Psoas muscle (tissue), 8 donors: ENCODE data around the gene WDR91. TPM values are rescaled to one million over a fixed set of nuclear protein-coding genes. Genes with fewer than 3 reads are reported as not detected.

ENCODE experiments used
- ATAC-seq, 4 donors: fragments of 200-7000 bp; cut with Tn5 transposase; one replicate each; pipeline ENCODE4 v1.9.1; 2020; ENCODE audit warnings: moderate library complexity in 3 of 4, mild to moderate bottlenecking in 2 of 4
- DNase-seq, 2 donors: peaks; one replicate each; pipeline ENCODE4 v3.0.0-alpha.2; 2020
- H3K27ac ChIP-seq: fragments of 200-600 bp; one replicate; pipeline ENCODE4 v1.8.0; 2022
- H3K27me3 ChIP-seq, 3 donors: fragments of 200-600 bp in 1 of 3; one replicate each; pipeline versions ENCODE4 v1.6.1 to v1.8.0; 2013 to 2022; ENCODE audit warnings: low read length in 2 of 3, mild to moderate bottlenecking in 2 of 3, moderate library complexity in 1 of 3; ENCODE audit not compliant: insufficient read depth in 3 of 3
- H3K36me3 ChIP-seq, 2 donors: fragments of 200-600 bp in 1 of 2; one replicate each; pipeline versions ENCODE4 v1.6.1 to v1.8.0; 2013 to 2022; ENCODE audit warnings: low read depth in 1 of 2, mild to moderate bottlenecking in 1 of 2, moderate library complexity in 1 of 2; ENCODE audit not compliant: insufficient read depth in 1 of 2
- H3K4me1 ChIP-seq: fragments of 200-600 bp; one replicate; pipeline ENCODE4 v1.8.0; 2022
- H3K4me3 ChIP-seq: fragments of 200-600 bp; one replicate; pipeline ENCODE4 v1.8.0; 2022; ENCODE audit warnings: mild to moderate bottlenecking
- H3K9me3 ChIP-seq: fragments of 200-600 bp; one replicate; pipeline ENCODE4 v1.8.0; 2022
- CTCF ChIP-seq: fragments of 200-600 bp; IDR thresholded peaks from one replicate; pipeline ENCODE4 v1.8.0; 2022; ENCODE audit warnings: antibody characterized with exemption
- WGBS, 3 donors: extraction: QIAGEN DNeasy Blood & Tissue Kit; methylation state at CpG; one replicate each; pipeline versions ENCODE4 v1.1.6 to v1.1.7; 2013; 5-methylcytosine and 5-hydroxymethylcytosine counted together
- intact Hi-C, 2 donors: fragments of 100-400 bp; cut with DNase I; formaldehyde crosslinking; loops; one replicate each; pipeline versions ENCODE4 v1.11.0 to v1.14.2; 2022
- polyA plus RNA-seq, 3 donors: library from polyadenylated mRNA; stranded (reverse); fragments of 200-250 nt; gene quantifications; one replicate each; pipeline ENCODE4 v1.2.3, GENCODE V29; 2013
- total RNA-seq, 4 donors: library from RNA; stranded (reverse); fragmentation: NEBNext Ultra II Directional in 2 of 4; extraction: Animal tissue kit (Norgen Biotek cat#: 25700) in 2 of 4; gene quantifications; one replicate each; pipeline versions ENCODE4 v1.2.1 to v1.2.4, GENCODE V29; 2021 to 2023
- donor health status: healthy with polysubstance abuse.
- donor health status: DM: no; HTN: no; CAD: no; lungs with moderate emphysema.
- donor health status: Bipolar disorder and iron deficiency.
- donor health status: healthy.
- donor health status: DM: yes; HTN: yes; CAD: no.
- donor health status: DM: no; HTN: no; CAD: no.
- donor health status: DM: no; HTN: no; CAD: no.
- donor health status: DM: yes; HTN: yes; CAD: no.

Gene WDR91
- total and polyA plus RNA-seq, 7 donors = 2.7 to 23.6 (median 4.8) TPM

- Histone ChIP-seq H3K9me3 (peaks cover 16% of the 10 kb centered on the region), H3K36me3 (peaks cover 2 to 100% of the 10 kb centered on the region in 2 donors)
- 91 to 98% (median 93%) methylated on average over 3 of the region's 3 CpGs for WGBS, 3 donors
These were observed 29.9 kb downstream of the WDR91 start for GRCh38 chr7:135181261-135181928.

GRCh38 chr7:135180122-135180521 is 31.2 kb downstream of the WDR91 start:
- intact Hi-C loops = no loop called here

More at GRCh38 chr7:135181261-135181928, 29.9 kb downstream of the WDR91 start:
- H3K27ac ChIP-seq = no peak overlapping the region
- TF ChIP-seq CTCF = no peak
- no peaks in the 10 kb centered on the region for H3K27me3 ChIP-seq
- H3K4me3 ChIP-seq = no peak overlapping the region
- no peaks in the 10 kb centered on the region for H3K4me1 ChIP-seq
- DNase-seq (no peak), ATAC-seq (no peak)
- intact Hi-C loops = no loop called here

GRCh38 chr7:135179321-135179925 is 31.9 kb downstream of the WDR91 start:
- 93 to 96% (median 94%) methylated on average over 8 of the region's 8 CpGs for WGBS, 3 donors
- intact Hi-C loops = loop anchor here in 1 of 2 donors (10.0 kb wide), 1 partner anchor 505 kb away; no protein-coding TSS in a partner anchor
- H3K27me3 ChIP-seq = no peaks in the 10 kb centered on the region

More at GRCh38 chr7:135180122-135180521, 31.2 kb downstream of the WDR91 start:
- no peak for TF ChIP-seq CTCF
- Histone ChIP-seq H3K4me1 (no peaks in the 10 kb centered on the region), H3K27ac (no peak overlapping the region), H3K9me3 (peaks cover 16% of the 10 kb centered on the region), H3K4me3 (no peak overlapping the region), H3K27me3 (no peaks in the 10 kb centered on the region), H3K36me3 (peaks cover 2 to 100% of the 10 kb centered on the region in 2 donors)
- WGBS, 3 donors = 96 to 99% (median 96%) methylated on average over 5 of the region's 5 CpGs
- ATAC-seq (no peak), DNase-seq (no peak)

GRCh38 chr7:135178364-135178763 is 33.0 kb downstream of the WDR91 start:
- H3K27ac ChIP-seq = no peak overlapping the region
- TF ChIP-seq CTCF = no peak
- no peak for DNase-seq
- H3K4me1 ChIP-seq = no peaks in the 10 kb centered on the region
- peak in 1 of 4 donors; percentile 3 for ATAC-seq
- H3K9me3 ChIP-seq = peaks cover 16% of the 10 kb centered on the region
- 88 to 93% (median 91%) methylated on average over 13 of the region's 13 CpGs for WGBS, 3 donors
- intact Hi-C loops = loop anchor here in 1 of 2 donors (10.0 kb wide), 1 partner anchor 504 kb away; no protein-coding TSS in a partner anchor
- no peaks in the 10 kb centered on the region for H3K27me3 ChIP-seq
- H3K4me3 ChIP-seq = no peak overlapping the region
- peaks cover 2 to 89% of the 10 kb centered on the region in 2 donors for H3K36me3 ChIP-seq

More at GRCh38 chr7:135179321-135179925, 31.9 kb downstream of the WDR91 start:
- Histone ChIP-seq H3K36me3 (peaks cover 2 to 99% of the 10 kb centered on the region in 2 donors), H3K4me3 (no peak overlapping the region), H3K27ac (no peak overlapping the region), H3K9me3 (peaks cover 16% of the 10 kb centered on the region), H3K4me1 (no peaks in the 10 kb centered on the region)
- DNase-seq = no peak
- no peak for TF ChIP-seq CTCF
- ATAC-seq = no peak
